GM12878 (cell line): Measurements from ENCODE around the gene HMGXB3. TPM values are rescaled to one million over a fixed set of nuclear protein-coding genes. Genes with fewer than 3 reads are reported as not detected.

Source experiments
- ATAC-seq: fragments of 200-7000 bp; cut with Tn5 transposase; 3 replicates; pipeline ENCODE4 v1.9.1; 2020; ENCODE audit warnings: mild to moderate bottlenecking, moderate library complexity
- BruUV-seq: library from RNA; stranded (reverse); fragments of 400-500 nt; replicated peaks from 2 replicates; lab custom pipeline; 2021; lab: Mats Ljungman, UMichigan
- CTCF ChIA-PET: fragments of 300-600 bp; sonication (Branson Sonifier 250); formaldehyde crosslinking; extraction: SDS; loops from one replicate; lab custom pipeline; 2021; ENCODE audit warnings: inconsistent platforms; lab: Yijun Ruan, JAX
- POLR2A ChIA-PET: fragments of 350-600 bp; formaldehyde crosslinking; extraction: SDS; loops from one replicate; lab custom pipeline; 2021; ENCODE audit warnings: inconsistent platforms; lab: Charles Lee
- RAD21 ChIA-PET: fragments of 300-600 bp; sonication (Branson Sonifier 250); formaldehyde crosslinking; loops from one replicate; lab custom pipeline; 2023; ENCODE audit warnings: antibody characterized with exemption; ENCODE audit not compliant: unreplicated experiment; lab: Charles Lee
- SMC1A ChIA-PET: fragments of 300-600 bp; sonication (Branson Sonifier 250); formaldehyde crosslinking; loops from one replicate; lab custom pipeline; 2023; ENCODE audit not compliant: unreplicated experiment, uncharacterized antibody; lab: Charles Lee
- DNase-seq: peaks from one replicate; pipeline ENCODE4 v3.0.0-alpha.2; 2011; ENCODE audit warnings: low read depth, low spot score
- FAIRE-seq: peaks from 3 replicates; lab custom pipeline; 2011; peaks lifted over from hg19 to GRCh38; lab: Jason Lieb, UNC
- H2AFZ ChIP-seq: 2 replicates; pipeline ENCODE4 v1.6.0; 2011; ENCODE audit warnings: low read depth, low read length, control low read depth; ENCODE audit not compliant: control insufficient read depth
- H3K27ac ChIP-seq: 2 replicates; pipeline ENCODE4 v1.5.1; 2011; ENCODE audit warnings: control low read depth; ENCODE audit not compliant: control insufficient read depth, insufficient read depth
- H3K27me3 ChIP-seq, 2 experiments: replicated peaks in 1 of 2; 2 replicates each; pipeline versions ENCODE4 v1.6.0 to v1.6.1; 2011; ENCODE audit warnings: low read length in 1 of 2; ENCODE audit not compliant: control insufficient read depth in 2 of 2, insufficient read depth in 2 of 2
- H3K36me3 ChIP-seq, 2 experiments: 2 replicates each; pipeline ENCODE4 v1.5.1; 2011; ENCODE audit warnings: low read length in 1 of 2; ENCODE audit not compliant: control insufficient read depth in 2 of 2, insufficient read depth in 2 of 2
- H3K4me1 ChIP-seq: 2 replicates; pipeline ENCODE4 v1.6.1; 2011; ENCODE audit warnings: mild to moderate bottlenecking, low read length, moderate library complexity, mixed read lengths; ENCODE audit not compliant: control insufficient read depth, insufficient read depth
- H3K4me2 ChIP-seq: 2 replicates; pipeline ENCODE4 v1.6.0; 2011; ENCODE audit warnings: control low read depth; ENCODE audit not compliant: control insufficient read depth, insufficient read depth
- H3K4me3 ChIP-seq: fragments of 200-600 bp; sonication (generic); 2 replicates; pipeline ENCODE4 v1.5.1; 2016
- H3K79me2 ChIP-seq: 2 replicates; pipeline ENCODE4 v1.6.0; 2011; ENCODE audit warnings: low read length; ENCODE audit not compliant: control insufficient read depth, insufficient read depth
- H3K9ac ChIP-seq: 2 replicates; pipeline ENCODE4 v1.8.0; 2011; ENCODE audit warnings: low read length, control low read depth, mixed read lengths; ENCODE audit not compliant: control insufficient read depth, insufficient read depth
- H3K9me3 ChIP-seq: replicated peaks from 3 replicates; pipeline ENCODE4 v1.5.1; 2011; ENCODE audit warnings: mild to moderate bottlenecking, low read length; ENCODE audit not compliant: control insufficient read depth, insufficient read depth
- H4K20me1 ChIP-seq: 2 replicates; pipeline ENCODE4 v1.6.0; 2011; ENCODE audit not compliant: control insufficient read depth, insufficient read depth
- CBX5 ChIP-seq: sonication (generic); IDR thresholded peaks from 2 replicates; pipeline ENCODE4 v1.6.1; 2016; ENCODE audit warnings: low read depth, moderate library complexity, mild to moderate bottlenecking, inconsistent platforms
- CREM ChIP-seq: IDR thresholded peaks from 2 replicates; pipeline ENCODE4 v1.6.1; 2014; ENCODE audit warnings: antibody characterized with exemption, low read depth
- DPF2 ChIP-seq: fragments of 450-650 bp; IDR thresholded peaks from 2 replicates; pipeline ENCODE4 v1.6.1; 2017; ENCODE audit warnings: mild to moderate bottlenecking
- ELK1 ChIP-seq: IDR thresholded peaks from 2 replicates; pipeline ENCODE4 v1.6.1; 2012; ENCODE audit warnings: low read depth, low read length, improper control_type of control experiment
- ETV6 ChIP-seq, 2 experiments: fragments of 450-650 bp in 1 of 2; IDR thresholded peaks in 1 of 2; conservative IDR thresholded peaks in 1 of 2; 2 replicates each; pipeline ENCODE4 v1.6.1; 2014; ENCODE audit warnings: antibody characterized with exemption in 1 of 2, borderline replicate concordance in 1 of 2, low read depth in 1 of 2, mild to moderate bottlenecking in 1 of 2, moderate library complexity in 1 of 2
- FOXK2 ChIP-seq: fragments of 450-650 bp; IDR thresholded peaks from 2 replicates; pipeline ENCODE4 v1.6.1; 2017; ENCODE audit warnings: mild to moderate bottlenecking, moderate library complexity
- IKZF2 ChIP-seq, 2 experiments: fragments of 450-650 bp; IDR thresholded peaks; 2 replicates each; pipeline ENCODE4 v1.6.1; 2017; ENCODE audit warnings: mild to moderate bottlenecking in 2 of 2, moderate library complexity in 2 of 2
- MTA2 ChIP-seq: fragments of 450-650 bp; IDR thresholded peaks from 2 replicates; pipeline ENCODE4 v1.6.1; 2016; ENCODE audit warnings: low read depth, mild to moderate bottlenecking, moderate library complexity
- NBN ChIP-seq: fragments of 450-650 bp; IDR thresholded peaks from 2 replicates; pipeline ENCODE4 v1.6.1; 2016
- NR2C2 ChIP-seq: IDR thresholded peaks from 2 replicates; pipeline ENCODE4 v1.6.1; 2011; ENCODE audit warnings: borderline replicate concordance, low read depth; ENCODE audit not compliant: control insufficient read depth, insufficient read length
- PAX5 ChIP-seq: IDR thresholded peaks from 2 replicates; pipeline ENCODE4 v1.6.1; 2011; ENCODE audit warnings: low read depth, low read length, borderline replicate concordance
- PKNOX1 ChIP-seq: fragments of 450-650 bp; IDR thresholded peaks from 2 replicates; pipeline ENCODE4 v1.6.1; 2016; ENCODE audit warnings: mild to moderate bottlenecking
- POU2F2 ChIP-seq: IDR thresholded peaks from 3 replicates; pipeline ENCODE4 v1.6.1; 2011; ENCODE audit warnings: low read depth, mild to moderate bottlenecking, low read length, borderline replicate concordance
- RAD21 ChIP-seq: IDR thresholded peaks from 2 replicates; pipeline ENCODE4 v1.6.1; 2011; ENCODE audit warnings: mild to moderate bottlenecking, low read depth, low read length, moderate library complexity; ENCODE audit not compliant: insufficient read depth
- REST ChIP-seq: IDR thresholded peaks from 2 replicates; pipeline ENCODE4 v1.6.1; 2012; ENCODE audit warnings: mild to moderate bottlenecking, low read depth, low read length
- RUNX3 ChIP-seq: IDR thresholded peaks from 2 replicates; pipeline ENCODE4 v1.6.1; 2012; ENCODE audit warnings: low read length, inconsistent platforms
- SMAD1 ChIP-seq: fragments of 450-650 bp; IDR thresholded peaks from 2 replicates; pipeline ENCODE4 v1.6.1; 2018; ENCODE audit warnings: mild to moderate bottlenecking, low read depth; ENCODE audit not compliant: partially characterized antibody
- STAT3 ChIP-seq: IDR thresholded peaks from 2 replicates; pipeline ENCODE4 v1.6.1; 2011; ENCODE audit warnings: low read depth, low read length, improper control_type of control experiment
- TARDBP ChIP-seq: IDR thresholded peaks from 2 replicates; pipeline ENCODE4 v1.6.1; 2016; ENCODE audit warnings: borderline replicate concordance
- TBL1XR1 ChIP-seq: IDR thresholded peaks from 2 replicates; pipeline ENCODE4 v1.6.1; 2012; ENCODE audit warnings: low read depth, low read length, improper control_type of control experiment
- ZNF207 ChIP-seq: fragments of 450-650 bp; IDR thresholded peaks from 2 replicates; pipeline ENCODE4 v1.6.1; 2014; ENCODE audit warnings: antibody characterized with exemption, mild to moderate bottlenecking, borderline replicate concordance
- WGBS: methylation state at CpG from one replicate; pipeline ENCODE4 v1.1.6; 2016; ENCODE audit warnings: low lambda C conversion rate; ENCODE audit not compliant: insufficient replicate concordance, insufficient coverage; ENCODE audit errors: missing lambda C conversion rate; 5-methylcytosine and 5-hydroxymethylcytosine counted together
- in situ Hi-C: fragments of 300-500 bp; cut with MboI; formaldehyde crosslinking; loops from 9 replicates; pipeline ENCODE4 v1.14.3; 2018; ENCODE audit warnings: mixed read lengths
- intact Hi-C: fragments of 100-400 bp; cut with micrococcal nuclease; formaldehyde crosslinking; loops from one replicate; pipeline ENCODE4 v1.14.2; 2022; ENCODE audit not compliant: unreplicated experiment
- polyA plus RNA-seq, 11 experiments: library from polyadenylated mRNA; depleted of rRNA in 4 of 11; unstranded in 6 of 11; stranded (reverse) in 5 of 11; fragments of >200 nt; fragmentation: Nextera tagmentation in 4 of 11; fragmentation: Illumina TruSeq in 1 of 11; extraction: Ambion mirVana in 4 of 11; extraction: Trizol in 1 of 11; gene quantifications; 1 replicate in 1 of 11; 2 replicates in 10 of 11; pipeline versions ENCODE4 v1.2.1 to v1.2.3, GENCODE V29; 2011 to 2016; ENCODE audit warnings: inconsistent platforms in 2 of 11, missing spikeins in 2 of 11, low read depth in 1 of 11
- total RNA-seq, 4 experiments: library from RNA; depleted of rRNA in 3 of 4; stranded (reverse); fragments of >200 nt in 3 of 4; fragmentation: Illumina TruSeq in 1 of 4; extraction: Trizol in 1 of 4; gene quantifications; 2 replicates each; pipeline versions ENCODE4 v1.2.1 to v1.2.3, GENCODE V29; 2013 to 2021

HMGXB3 gene
- total and polyA plus RNA-seq, 10 of the 15 experiments (the other 5 are each of a cell fraction or from before 2014, with no cell fraction given) = 1.00 to 42.2 (median 28.1) TPM

- no peak for TF ChIP-seq REST
- TF ChIP-seq RAD21 = no peak
- no peak for TF ChIP-seq PAX5
- TF ChIP-seq CBX5 = no peak
- no peak for TF ChIP-seq TBL1XR1
- no peak for TF ChIP-seq POU2F2
Measured at GRCh38 chr5:149954798-149955197, 45.7 kb upstream of the HMGXB3 start (continued).

- Histone ChIP-seq H3K9ac (no peak overlapping the region), H3K36me3 (no peaks in the 10 kb centered on the region), H3K9me3 (no peaks in the 10 kb centered on the region), H3K4me2 (no peak overlapping the region), H4K20me1 (no peaks in the 10 kb centered on the region), H3K27ac (no peak overlapping the region), H2AFZ (no peak overlapping the region), H3K4me1 (peaks cover 12% of the 10 kb centered on the region), H3K27me3 (no peaks in the 10 kb centered on the region; a peak in 1 of 4 replicates), H3K79me2 (no peaks in the 10 kb centered on the region), H3K4me3 (no peak overlapping the region)
- intact Hi-C loops = no loop called here
- in situ Hi-C loops = no loop called here
- DNase-seq (no peak), ATAC-seq (no peak), FAIRE-seq (no peak)
- ChIA-PET POLR2A (no interaction called here), RAD21 (no interaction called here), CTCF (interaction anchor here (0.9 to 6.6 kb wide), 5 partner anchors 14 to 126 kb away, joined by 3 to 59 read pairs (median 10); no protein-coding TSS in a partner anchor), SMC1A (no interaction called here)
- TF ChIP-seq DPF2 (no peak), IKZF2 (IDR thresholded peaks at IDR 0.05) (no peak), SMAD1 (no peak), NBN (no peak), ETV6 (conservative IDR thresholded peaks at IDR 0.05 in 1 of 2, IDR thresholded peaks at IDR 0.05 in 1 of 2; ENCODE audit: borderline replicate concordance in 1 of 2, low read depth in 1 of 2) (no peak), PKNOX1 (no peak), RAD21 (no peak), ELK1 (no peak), MTA2 (no peak), STAT3 (no peak), TARDBP (no peak), FOXK2 (no peak), NR2C2 (no peak), ZNF207 (no peak), CREM (no peak), POU2F2 (no peak), RUNX3 (no peak)
- BruUV-seq = no TSS peak
- WGBS = 56% methylated on average over 5 of the region's 5 CpGs
Measured at GRCh38 chr5:149956685-149957084, 43.9 kb upstream of the HMGXB3 start.
